HG03139 (cell line): ENCODE measurements around the gene RABAC1.
"Not testable (repeated sequence)": the region's sequence is repeated elsewhere in the genome, so short reads cannot be mapped to it uniquely, and the experiment has no call there.

ENCODE experiments used
- ATAC-seq: cut with Tn5 transposase; IDR thresholded peaks from one replicate; pipeline ENCODE4 v1.9.1; 2021; ENCODE audit not compliant: unreplicated experiment

Gene RABAC1

GRCh38 chr19:41918095-41918494, 41.0 kb downstream of the RABAC1 start:
- no peak for ATAC-seq

DNA sequence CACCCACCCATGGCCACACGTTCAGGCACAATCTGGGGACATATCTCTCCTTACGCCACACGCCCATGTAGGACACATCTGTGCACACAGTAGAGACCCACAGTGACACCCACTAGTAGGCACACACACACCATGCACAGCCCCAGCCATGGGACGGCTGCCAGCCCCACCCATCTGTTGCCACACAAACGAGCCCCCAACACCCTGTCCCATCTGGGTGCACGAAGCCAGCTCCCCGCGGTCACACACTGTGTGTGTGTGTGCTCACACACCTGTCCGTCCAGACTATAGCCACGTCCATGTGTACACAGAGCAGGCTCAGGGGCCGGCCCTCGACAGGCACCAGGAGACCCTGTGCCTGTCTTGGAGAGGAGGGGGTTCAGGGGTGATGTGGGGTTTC, 41.4 kb downstream of the RABAC1 start:
- ATAC-seq: no peak

GRCh38 chr19:41915776-41916414, 43.2 kb downstream of the RABAC1 start:
- no peak for ATAC-seq

DNA sequence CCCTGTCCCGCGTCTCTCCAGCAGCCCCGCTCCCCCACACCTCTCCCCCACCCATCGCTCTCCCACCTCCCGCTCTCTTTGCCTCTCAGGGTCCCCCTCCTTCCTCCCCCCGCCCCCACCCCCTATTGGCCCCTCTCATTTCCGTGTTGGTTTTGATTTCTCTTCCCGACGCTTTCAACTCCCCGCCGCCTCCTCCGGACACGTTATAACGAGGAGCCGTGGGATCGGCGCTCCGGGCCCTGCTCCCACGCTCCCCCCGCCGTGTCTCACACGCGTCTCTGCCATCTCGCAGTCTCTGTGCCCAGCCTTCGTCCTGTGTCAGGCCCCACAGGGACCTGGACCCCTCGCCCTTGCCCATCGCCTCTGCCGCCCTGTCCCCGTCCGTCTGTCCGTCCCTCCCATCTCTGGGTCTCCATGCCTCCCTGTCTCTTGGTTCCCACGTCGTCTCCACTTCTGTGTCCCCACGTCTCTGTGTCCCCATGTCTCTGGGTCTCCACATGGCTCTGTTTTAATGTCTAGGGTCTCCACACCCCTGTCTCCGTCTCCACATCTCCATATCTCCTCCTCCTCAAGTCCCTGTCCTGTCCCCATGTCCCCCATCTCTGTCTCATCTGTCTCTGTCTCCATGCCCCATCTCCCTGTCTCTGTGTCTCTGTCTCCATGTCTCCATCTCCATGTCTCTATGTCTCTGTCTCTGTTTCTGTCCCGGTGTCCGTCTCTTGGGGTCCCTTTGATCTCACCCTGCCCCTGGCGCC, 43.9 kb downstream of the RABAC1 start:
- no peak for ATAC-seq

GRCh38 chr19:41914424-41914834, 44.7 kb downstream of the RABAC1 start:
- ATAC-seq: not testable (repeated sequence)

GRCh38 chr19:41913538-41914423, 45.3 kb downstream of the RABAC1 start:
- ATAC-seq: no peak

GRCh38 chr19:41912899-41913537, 46.1 kb downstream of the RABAC1 start:
- no peak for ATAC-seq

DNA sequence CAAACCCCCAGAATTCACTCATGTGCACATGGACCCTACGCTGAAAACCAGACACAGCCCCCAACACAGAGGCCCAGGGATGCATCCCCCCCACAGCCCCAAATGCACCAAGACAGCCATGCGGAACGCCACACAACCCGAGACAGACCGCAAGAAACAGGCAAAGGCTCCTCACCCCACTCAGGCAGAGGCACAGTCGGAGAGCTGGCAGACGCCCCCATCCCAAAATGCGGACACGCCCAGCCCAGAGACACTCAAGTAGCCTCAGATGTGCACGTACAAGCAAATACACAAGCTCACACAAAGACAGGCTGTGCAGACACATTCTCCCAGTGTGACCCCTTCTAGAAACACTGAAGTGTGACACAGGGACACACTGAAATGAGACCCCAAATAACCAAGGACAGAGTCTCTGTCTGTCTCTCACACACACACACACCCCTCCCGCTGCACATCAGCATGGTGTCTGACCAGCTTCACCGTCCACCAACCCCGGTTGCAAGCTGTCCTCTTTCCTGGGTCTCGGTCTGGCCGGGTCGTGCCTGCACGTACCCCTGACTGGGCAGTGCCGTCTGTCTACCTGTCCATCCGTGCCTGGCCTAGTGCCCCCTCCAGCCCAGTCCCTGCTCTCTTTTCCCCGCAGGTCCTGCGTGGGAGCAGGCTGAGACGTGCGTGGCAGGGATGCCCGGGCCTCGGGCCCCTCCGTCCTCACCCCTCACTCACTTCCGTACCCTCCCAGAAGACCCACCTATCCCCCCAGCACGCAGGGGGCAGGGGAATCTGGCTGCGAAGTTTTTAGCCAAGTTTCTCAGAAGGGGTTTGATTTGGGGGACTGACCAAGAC, 47.0 kb downstream of the RABAC1 start:
- no peak for ATAC-seq

DNA sequence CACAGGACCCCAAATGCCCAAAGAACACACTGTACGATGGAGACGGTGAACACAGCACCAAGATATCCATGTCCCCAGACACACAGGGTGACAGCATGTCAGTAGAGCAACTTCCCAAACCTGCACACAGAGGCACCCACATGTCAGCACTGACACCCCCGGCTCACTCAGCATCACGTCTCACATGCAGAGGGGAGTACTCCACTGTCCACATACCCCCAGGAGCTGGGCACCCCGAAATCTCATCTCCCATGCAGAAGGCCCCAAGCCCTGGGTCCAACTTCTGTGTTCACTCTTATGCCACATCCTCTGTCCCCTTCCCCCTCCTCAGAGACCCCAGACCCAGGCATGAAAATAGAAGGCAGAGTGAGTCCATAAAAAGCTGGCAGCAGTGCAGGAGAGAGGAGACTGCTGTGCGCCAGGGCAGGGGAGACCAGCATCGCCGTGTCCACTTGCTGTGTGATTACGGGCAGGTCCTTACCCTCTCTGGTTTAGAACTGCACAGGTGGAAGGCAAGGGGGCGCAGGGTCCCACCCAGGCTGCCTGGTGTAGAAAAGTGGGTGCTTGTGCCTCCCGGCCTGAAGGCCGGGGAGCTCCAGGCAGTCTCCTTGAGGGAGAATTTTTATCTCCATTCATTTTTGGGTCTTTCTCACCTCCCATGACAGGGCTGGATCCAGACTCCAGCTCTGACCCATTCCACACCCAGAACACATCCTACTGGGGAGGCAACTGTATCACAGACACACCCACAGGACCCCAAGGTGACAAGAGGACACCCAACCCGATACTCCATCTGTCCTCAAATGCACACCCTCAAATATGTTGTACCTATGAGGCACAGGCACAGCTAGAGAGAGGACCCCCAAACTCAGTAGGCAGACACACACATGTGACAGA, 47.9 kb downstream of the RABAC1 start:
- ATAC-seq: no peak

DNA sequence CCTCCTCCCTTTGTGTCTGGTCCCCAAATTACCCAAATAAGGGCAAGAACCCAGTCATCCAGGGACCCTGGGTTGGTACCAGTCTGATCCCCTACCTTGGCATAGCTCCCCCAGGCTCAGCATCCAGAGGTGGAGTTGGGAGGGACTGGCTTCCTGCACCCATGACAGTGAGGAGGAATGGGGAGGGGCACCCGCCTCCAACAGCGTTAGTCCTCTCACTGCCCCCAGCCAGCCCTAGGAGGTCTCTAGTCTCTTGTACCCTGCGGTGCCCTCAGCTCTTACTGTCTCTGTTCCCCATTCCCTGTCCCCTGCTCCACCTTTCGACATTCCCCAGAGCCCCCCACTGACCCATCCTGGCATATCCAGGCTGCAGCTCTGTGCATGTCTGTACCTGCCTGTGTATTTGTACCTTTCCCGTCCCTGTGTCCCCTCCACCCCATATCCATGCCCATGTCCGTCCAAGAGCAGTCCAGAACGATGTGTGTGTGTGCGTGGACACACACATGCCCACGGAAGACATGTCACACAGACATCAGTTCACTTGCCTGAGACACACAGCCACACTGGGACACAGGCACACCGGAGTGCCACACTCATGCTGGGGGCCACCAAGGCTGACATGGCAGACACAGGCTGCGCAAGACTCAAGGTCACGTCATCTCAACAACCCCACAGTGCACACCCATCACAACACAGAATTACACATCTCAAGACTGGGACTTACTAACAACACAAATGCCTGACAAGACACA, 48.7 kb downstream of the RABAC1 start:
- no peak for ATAC-seq

- ATAC-seq: no peak
Measured at GRCh38 chr19:41909706-41910105, 49.4 kb downstream of the RABAC1 start.

- ATAC-seq: no peak
Measured at GRCh38 chr19:41908724-41909464, 50.2 kb downstream of the RABAC1 start.

- no peak for ATAC-seq
Measured at GRCh38 chr19:41907994-41908615, 51.0 kb downstream of the RABAC1 start.

DNA sequence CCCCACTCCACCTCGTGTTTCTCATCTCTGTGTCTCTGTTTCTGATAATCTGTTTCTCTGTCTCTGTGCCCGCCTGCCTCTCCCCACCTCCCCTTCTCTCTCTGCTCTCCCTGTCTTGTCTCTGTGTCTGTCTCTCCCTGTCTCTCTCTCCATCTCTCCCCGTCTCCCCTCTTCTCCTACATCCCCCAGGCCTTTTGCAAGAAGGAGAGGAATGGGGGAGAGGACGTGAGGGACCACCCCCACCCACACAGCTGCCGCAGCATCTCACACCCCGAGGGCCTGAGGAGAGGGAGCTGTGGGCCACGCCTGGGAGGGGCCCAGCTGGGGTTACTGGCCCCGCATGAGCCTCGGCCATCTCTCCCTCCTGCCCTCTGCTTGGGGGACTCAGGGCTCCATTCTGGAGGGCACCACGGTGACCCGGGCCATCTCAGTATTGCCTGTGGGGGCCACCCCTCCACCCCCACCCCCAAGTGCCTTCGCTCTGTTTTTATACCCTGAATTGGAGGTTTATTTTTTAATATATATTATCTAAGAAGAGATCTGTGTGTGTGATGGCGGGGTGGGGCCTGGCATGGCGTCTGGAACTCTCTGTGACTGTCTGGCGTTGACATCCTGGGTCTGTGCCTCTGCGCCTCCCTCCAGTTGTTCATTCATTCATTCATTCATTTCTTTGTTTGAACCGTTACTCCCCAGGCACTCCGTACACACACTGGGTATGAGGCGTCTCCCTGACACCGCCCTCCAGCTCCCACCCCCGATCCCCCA, 52.0 kb downstream of the RABAC1 start:
- no peak for ATAC-seq
